SK-N-SH treated with all-trans-retinoic acid at 6 μM for 48 hours (cell line): ENCODE measurements around the gene SP5.

Experiments used
- ATAC-seq: fragments of 200-7000 bp; cut with Tn5 transposase; 3 replicates; pipeline ENCODE4 v1.9.1; 2020; ENCODE audit warnings: mild to moderate bottlenecking, moderate library complexity
- ARNTL ChIP-seq: fragments of 450-650 bp; formaldehyde crosslinking; IDR thresholded peaks from 2 replicates; pipeline ENCODE4 v1.5.0; 2020; ENCODE audit warnings: low read depth, mild to moderate bottlenecking, moderate library complexity, borderline replicate concordance
- CREB5 ChIP-seq: fragments of 250-450 bp; sonication (Bioruptor Pico); IDR thresholded peaks from 2 replicates; pipeline ENCODE4 v1.5.1; 2020; ENCODE audit warnings: low read depth, mild to moderate bottlenecking, moderate library complexity
- CSDC2 ChIP-seq: fragments of 250-450 bp; sonication (Bioruptor Pico); IDR thresholded peaks from 2 replicates; pipeline ENCODE4 v1.5.0; 2020; ENCODE audit warnings: mild to moderate bottlenecking, moderate library complexity
- CSRNP3 ChIP-seq: fragments of 250-450 bp; sonication (Bioruptor Pico); IDR thresholded peaks from 2 replicates; pipeline ENCODE4 v1.5.1; 2021; ENCODE audit warnings: mild to moderate bottlenecking, moderate library complexity
- ESRRG ChIP-seq: fragments of 250-450 bp; sonication (Bioruptor Pico); IDR thresholded peaks from 2 replicates; pipeline ENCODE4 v1.6.1; 2021; ENCODE audit warnings: mild to moderate bottlenecking
- ISL1 ChIP-seq: fragments of 250-450 bp; sonication (Bioruptor Pico); IDR thresholded peaks from 2 replicates; pipeline ENCODE4 v2.1.2; 2022; ENCODE audit warnings: mild to moderate bottlenecking, moderate library complexity
- OSR1 ChIP-seq: fragments of 250-450 bp; sonication (Bioruptor Pico); IDR thresholded peaks from 2 replicates; pipeline ENCODE4 v1.8.0; 2022; ENCODE audit warnings: moderate library complexity, mild to moderate bottlenecking, inconsistent platforms
- PATZ1 ChIP-seq: fragments of 250-450 bp; sonication (Bioruptor Pico); IDR thresholded peaks from 2 replicates; pipeline ENCODE4 v1.8.0; 2020; ENCODE audit warnings: mild to moderate bottlenecking, moderate library complexity, borderline replicate concordance
- POU6F1 ChIP-seq: fragments of 250-450 bp; sonication (Bioruptor Pico); IDR thresholded peaks from 2 replicates; pipeline ENCODE4 v1.8.0; 2021; ENCODE audit warnings: low read depth, mild to moderate bottlenecking, moderate library complexity, borderline replicate concordance
- PPARA ChIP-seq: fragments of 250-450 bp; sonication (Bioruptor Pico); IDR thresholded peaks from 2 replicates; pipeline ENCODE4 v1.5.0; 2020; ENCODE audit warnings: mild to moderate bottlenecking, borderline replicate concordance
- SNAI2 ChIP-seq: fragments of 250-450 bp; sonication (Bioruptor Pico); IDR thresholded peaks from 2 replicates; pipeline ENCODE4 v1.5.0; 2020; ENCODE audit warnings: mild to moderate bottlenecking, moderate library complexity
- TCF4 ChIP-seq: fragments of 250-450 bp; sonication (Bioruptor Pico); IDR thresholded peaks from 2 replicates; pipeline ENCODE4 v1.8.0; 2021; ENCODE audit warnings: mild to moderate bottlenecking, moderate library complexity, borderline replicate concordance
- TSHZ2 ChIP-seq: fragments of 250-450 bp; sonication (Bioruptor Pico); IDR thresholded peaks from 2 replicates; pipeline ENCODE4 v1.5.0; 2020; ENCODE audit warnings: mild to moderate bottlenecking, moderate library complexity
- ZC3H10 ChIP-seq: fragments of 250-450 bp; sonication (Bioruptor Pico); IDR thresholded peaks from 2 replicates; pipeline ENCODE4 v1.5.1; 2021; ENCODE audit warnings: mild to moderate bottlenecking, moderate library complexity
- ZFP3 ChIP-seq: fragments of 250-450 bp; sonication (Bioruptor Pico); IDR thresholded peaks from 2 replicates; pipeline ENCODE4 v1.5.0; 2020; ENCODE audit warnings: mild to moderate bottlenecking, moderate library complexity
- ZFP30 ChIP-seq: fragments of 450-650 bp; formaldehyde crosslinking; IDR thresholded peaks from 2 replicates; pipeline ENCODE4 v1.5.0; 2022; ENCODE audit warnings: mild to moderate bottlenecking, moderate library complexity
- ZNF565 ChIP-seq: fragments of 450-650 bp; formaldehyde crosslinking; conservative IDR thresholded peaks from 2 replicates; pipeline ENCODE4 v1.5.0; 2020; ENCODE audit warnings: low read depth, mild to moderate bottlenecking, moderate library complexity
- ZNF70 ChIP-seq: fragments of 450-650 bp; formaldehyde crosslinking; IDR thresholded peaks from 2 replicates; pipeline ENCODE4 v1.5.0; 2020; ENCODE audit warnings: mild to moderate bottlenecking, moderate library complexity
- ZNF8 ChIP-seq: fragments of 450-650 bp; formaldehyde crosslinking; IDR thresholded peaks from 2 replicates; pipeline ENCODE4 v1.5.0; 2020; ENCODE audit warnings: mild to moderate bottlenecking, moderate library complexity

Gene SP5

GRCh38 chr2:170711774-170712652 is 3.1 kb upstream of the SP5 start:
- no peak for ATAC-seq
- no peak for TF ChIP-seq TSHZ2 (CRISPR knock-in tag)
- no peak for TF ChIP-seq PATZ1 (CRISPR knock-in tag)
- TF ChIP-seq ZFP3 (CRISPR knock-in tag): no peak
- no peak for TF ChIP-seq CREB5
- no peak for TF ChIP-seq ZNF565 (CRISPR knock-in tag)
- TF ChIP-seq POU6F1 (CRISPR knock-in tag): no peak
- TF ChIP-seq ISL1 (CRISPR knock-in tag): no peak
- TF ChIP-seq PPARA: no peak
- no peak for TF ChIP-seq SNAI2
- TF ChIP-seq ZFP30 (CRISPR knock-in tag): no peak

- ATAC-seq: no peak
- TF ChIP-seq OSR1 (no peak), POU6F1 (CRISPR knock-in tag) (no peak)
Observed at GRCh38 chr2:170712653-170713542, 2.2 kb upstream of the SP5 start.

- ATAC-seq: no peak
- TF ChIP-seq ISL1 (CRISPR knock-in tag) (no peak), ARNTL (no peak), ESRRG (no peak), POU6F1 (CRISPR knock-in tag) (no peak), PPARA (no peak), ZNF8 (CRISPR knock-in tag) (no peak), PATZ1 (CRISPR knock-in tag) (no peak), ZC3H10 (no peak), CSDC2 (no peak), SNAI2 (no peak), CSRNP3 (no peak), ZNF70 (CRISPR knock-in tag) (no peak), TCF4 (CRISPR knock-in tag) (no peak)
Observed at GRCh38 chr2:170713543-170714380, 1.4 kb upstream of the SP5 start.
